IMR-90 (cell line): Measurements from ENCODE around the gene ADGRD1. TPM values are rescaled to one million over a fixed set of nuclear protein-coding genes. Genes with fewer than 3 reads are reported as not detected.

Source experiments
- ATAC-seq: fragments of 200-7000 bp; cut with Tn5 transposase; 2 replicates; pipeline ENCODE4 v1.9.1; 2020; ENCODE audit warnings: low read depth, mild to moderate bottlenecking, moderate library complexity
- BruUV-seq: library from RNA; stranded (reverse); fragments of 400-500 nt; replicated peaks from 2 replicates; lab custom pipeline; 2021; lab: Mats Ljungman, UMichigan
- CTCF ChIA-PET: fragments of 300-600 bp; formaldehyde crosslinking; extraction: SDS; loops from one replicate; lab custom pipeline; 2021; ENCODE audit warnings: antibody characterized with exemption; lab: Yijun Ruan, JAX
- POLR2A ChIA-PET: fragments of 300-600 bp; sonication (Branson Sonifier 250); formaldehyde crosslinking; loops from one replicate; lab custom pipeline; 2022; ENCODE audit warnings: antibody characterized with exemption; ENCODE audit not compliant: unreplicated experiment; lab: Charles Lee
- DNase-seq: peaks from one replicate; pipeline ENCODE4 v3.0.0; 2013
- H2AFZ ChIP-seq: replicated peaks from 2 replicates; pipeline ENCODE3; 2013; ENCODE audit warnings: low read length, mild to moderate bottlenecking; ENCODE audit not compliant: poor library complexity
- H2AK5ac ChIP-seq: 2 replicates; pipeline ENCODE4 v1.6.1; 2013; ENCODE audit warnings: low read depth, low read length, inconsistent platforms
- H2AK9ac ChIP-seq: replicated peaks from 2 replicates; pipeline ENCODE3; 2013; ENCODE audit warnings: mild to moderate bottlenecking, low read depth, low read length, moderate library complexity; ENCODE audit not compliant: poor library complexity
- H2BK120ac ChIP-seq: 2 replicates; pipeline ENCODE4 v1.6.1; 2013; ENCODE audit warnings: low read depth, low read length, inconsistent platforms
- H2BK15ac ChIP-seq: 3 replicates; pipeline ENCODE4 v1.6.1; 2013; ENCODE audit warnings: low read depth, low read length, inconsistent platforms
- H2BK20ac ChIP-seq: 2 replicates; pipeline ENCODE4 v1.6.1; 2013; ENCODE audit warnings: low read depth, mild to moderate bottlenecking, inconsistent platforms, low read length, moderate library complexity
- H2BK5ac ChIP-seq: 2 replicates; pipeline ENCODE4 v1.6.1; 2013; ENCODE audit warnings: mild to moderate bottlenecking, low read depth, low read length, inconsistent platforms; ENCODE audit not compliant: poor library complexity, severe bottlenecking
- H3K14ac ChIP-seq: replicated peaks from 2 replicates; pipeline ENCODE4 v1.6.1; 2013; ENCODE audit warnings: low read depth, low read length, inconsistent platforms
- H3K18ac ChIP-seq: 2 replicates; pipeline ENCODE4 v1.6.1; 2013; ENCODE audit warnings: low read depth, low read length, control low read depth
- H3K23ac ChIP-seq: 2 replicates; pipeline ENCODE4 v1.6.1; 2013; ENCODE audit warnings: low read depth, low read length, inconsistent platforms
- H3K27ac ChIP-seq: 2 replicates; pipeline ENCODE4 v1.5.1; 2013; ENCODE audit warnings: mild to moderate bottlenecking, control low read depth, low read length; ENCODE audit not compliant: insufficient read depth
- H3K27me3 ChIP-seq: 2 replicates; pipeline ENCODE4 v1.6.1; 2013; ENCODE audit warnings: low read length; ENCODE audit not compliant: control insufficient read depth, insufficient read depth
- H3K36me3 ChIP-seq: 2 replicates; pipeline ENCODE4 v1.6.1; 2013; ENCODE audit warnings: low read length, mixed read lengths; ENCODE audit not compliant: control insufficient read depth, insufficient read depth
- H3K4ac ChIP-seq: 2 replicates; pipeline ENCODE4 v1.6.1; 2013; ENCODE audit warnings: low read depth, low read length, inconsistent platforms
- H3K4me1 ChIP-seq: 2 replicates; pipeline ENCODE4 v1.6.1; 2013; ENCODE audit warnings: low read length, mixed read lengths; ENCODE audit not compliant: control insufficient read depth, insufficient read depth
- H3K4me2 ChIP-seq: 2 replicates; pipeline ENCODE4 v1.6.1; 2013; ENCODE audit warnings: low read depth, mild to moderate bottlenecking, control low read depth, low read length, moderate library complexity
- H3K4me3 ChIP-seq: 2 replicates; pipeline ENCODE4 v1.5.1; 2013; ENCODE audit warnings: low read depth, mild to moderate bottlenecking, control low read depth, low read length, moderate library complexity; ENCODE audit not compliant: insufficient read depth
- H3K56ac ChIP-seq: 2 replicates; pipeline ENCODE4 v1.6.1; 2013; ENCODE audit warnings: low read length, inconsistent platforms; ENCODE audit not compliant: insufficient read depth; ENCODE audit errors: extremely low read depth
- H3K79me1 ChIP-seq, 2 experiments: 2 replicates each; pipeline ENCODE4 v1.6.1; 2013; ENCODE audit warnings: low read length in 2 of 2, inconsistent platforms in 1 of 2, low read depth in 1 of 2
- H3K9ac ChIP-seq: 2 replicates; pipeline ENCODE4 v1.6.1; 2013; ENCODE audit warnings: low read depth, low read length, control low read depth
- H3K9me1 ChIP-seq: 2 replicates; pipeline ENCODE4 v1.6.1; 2013; ENCODE audit warnings: low read length, inconsistent platforms; ENCODE audit not compliant: insufficient read depth
- H3K9me3 ChIP-seq: 2 replicates; pipeline ENCODE4 v1.6.1; 2013; ENCODE audit warnings: low read length; ENCODE audit not compliant: control insufficient read depth, insufficient read depth
- H4K20me1 ChIP-seq: 2 replicates; pipeline ENCODE4 v1.6.1; 2013; ENCODE audit warnings: low read length, inconsistent platforms; ENCODE audit not compliant: insufficient read depth
- H4K5ac ChIP-seq: 2 replicates; pipeline ENCODE4 v1.6.1; 2013; ENCODE audit warnings: mild to moderate bottlenecking, low read depth, low read length, control low read depth
- H4K8ac ChIP-seq, 2 experiments: 2 replicates each; pipeline ENCODE4 v1.6.1; 2013; ENCODE audit warnings: low read depth in 2 of 2, low read length in 2 of 2, control low read depth in 1 of 2, inconsistent platforms in 1 of 2
- H4K91ac ChIP-seq: 2 replicates; pipeline ENCODE4 v1.6.1; 2013; ENCODE audit warnings: low read depth, low read length, inconsistent platforms; ENCODE audit not compliant: insufficient read depth
- CHD1 ChIP-seq: IDR thresholded peaks from 2 replicates; pipeline ENCODE4 v1.6.1; 2012; ENCODE audit warnings: low read depth, low read length, improper control_type of control experiment
- MAFK ChIP-seq: IDR thresholded peaks from 2 replicates; pipeline ENCODE4 v1.6.1; 2012; ENCODE audit warnings: low read depth, low read length, improper control_type of control experiment
- MAZ ChIP-seq: IDR thresholded peaks from 2 replicates; pipeline ENCODE4 v1.6.1; 2012; ENCODE audit warnings: low read depth, mild to moderate bottlenecking, low read length, improper control_type of control experiment, moderate library complexity, borderline replicate concordance
- MXI1 ChIP-seq: IDR thresholded peaks from 2 replicates; pipeline ENCODE4 v1.6.1; 2012; ENCODE audit warnings: low read depth, mild to moderate bottlenecking, low read length, moderate library complexity, borderline replicate concordance
- NFE2L2 ChIP-seq: fragments of 150-350 bp; IDR thresholded peaks from 2 replicates; pipeline ENCODE4 v1.6.1; 2016; ENCODE audit warnings: low read depth, mild to moderate bottlenecking, low read length
- POLR2A ChIP-seq: IDR thresholded peaks from 2 replicates; pipeline ENCODE4 v1.6.1; 2012; ENCODE audit warnings: mild to moderate bottlenecking, low read depth, low read length
- RAD21 ChIP-seq: IDR thresholded peaks from 2 replicates; pipeline ENCODE4 v1.6.1; 2012; ENCODE audit warnings: low read length, improper control_type of control experiment
- RCOR1 ChIP-seq: IDR thresholded peaks from 2 replicates; pipeline ENCODE4 v1.6.1; 2012; ENCODE audit warnings: mild to moderate bottlenecking, low read length, improper control_type of control experiment; ENCODE audit not compliant: insufficient replicate concordance
- RFX5 ChIP-seq: IDR thresholded peaks from 2 replicates; pipeline ENCODE4 v1.8.0; 2012; ENCODE audit warnings: low read depth, mild to moderate bottlenecking, low read length, moderate library complexity
- SMC3 ChIP-seq: fragments of 150-350 bp; IDR thresholded peaks from 2 replicates; pipeline ENCODE4 v1.6.1; 2016; ENCODE audit warnings: low read depth, mild to moderate bottlenecking, antibody characterized with exemption, low read length, moderate library complexity
- USF2 ChIP-seq: fragments of 150-350 bp; IDR thresholded peaks from 2 replicates; pipeline ENCODE4 v1.6.1; 2017; ENCODE audit warnings: mild to moderate bottlenecking, antibody characterized with exemption, low read length, low read depth
- WGBS, 2 experiments: methylation state at CpG; one replicate each; pipeline versions ENCODE4 v1.1.5 to v1.1.7; 2013; ENCODE audit warnings: missing lambda C conversion rate in 2 of 2; ENCODE audit not compliant: insufficient read length in 1 of 2; ENCODE audit errors: extremely low coverage in 2 of 2; 5-methylcytosine and 5-hydroxymethylcytosine counted together
- dilution Hi-C: fragments of 300-500 bp; cut with HindIII; formaldehyde crosslinking; loops from one replicate; pipeline ENCODE4 v1.14.3; 2018; ENCODE audit warnings: low sequenced_read_pairs; ENCODE audit not compliant: unreplicated experiment
- in situ Hi-C: fragments of 300-500 bp; cut with MboI; formaldehyde crosslinking; loops from 3 replicates; pipeline ENCODE4 v1.14.3; 2019; ENCODE audit warnings: low sequenced_read_pairs, inconsistent platforms, mixed read lengths
- intact Hi-C: fragments of 100-400 bp; cut with micrococcal nuclease; formaldehyde crosslinking; loops from 2 replicates; pipeline ENCODE4 v1.10.0; 2022
- polyA plus RNA-seq, 3 experiments: library from polyadenylated mRNA; depleted of rRNA; stranded (reverse); fragments of >200 nt; gene quantifications; 2 replicates each; pipeline ENCODE4 v1.2.3, GENCODE V29; 2012; ENCODE audit warnings: low replicate concordance in 1 of 3
- total RNA-seq: library from RNA; depleted of rRNA; stranded (reverse); fragments of >200 nt; gene quantifications from 2 replicates; pipeline ENCODE4 v1.2.3, GENCODE V29; 2012
- TF ChIP-seq, protein P1 (sequence below): fragments of 150-350 bp; IDR thresholded peaks from 2 replicates; pipeline ENCODE4 v1.6.1; 2016; ENCODE audit warnings: low read depth, mild to moderate bottlenecking, low read length, moderate library complexity, borderline replicate concordance
- TF ChIP-seq, protein P2 (sequence below): conservative IDR thresholded peaks from 2 replicates; pipeline ENCODE4 v1.5.1; 2012; ENCODE audit warnings: mild to moderate bottlenecking, low read depth, low read length, improper control_type of control experiment

ADGRD1 gene
- total and polyA plus RNA-seq, 2 of the 4 experiments (the other 2 are of a cell fraction), result not detected

DNA sequence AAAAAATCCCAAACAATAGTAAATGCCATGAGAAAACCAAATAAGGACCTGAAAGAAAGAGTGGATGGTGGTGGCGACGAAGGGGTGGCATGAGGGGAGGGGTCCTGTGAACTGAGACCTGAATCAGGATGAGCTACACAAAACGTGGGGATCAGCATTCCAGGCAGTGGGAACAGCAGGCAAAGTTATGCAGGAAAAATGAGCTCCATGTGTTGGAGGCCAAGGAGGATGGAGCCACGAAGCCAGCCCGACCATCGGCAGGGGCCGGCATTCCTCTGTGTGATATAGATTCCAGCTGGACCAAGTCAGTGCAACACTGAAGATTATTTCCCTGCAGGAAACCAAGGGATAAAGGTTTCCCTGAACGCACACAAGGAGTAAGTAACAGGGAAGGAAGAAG is 7.1 kb downstream of the ADGRD1 start:
- CTCF ChIA-PET, result no interaction called here
- BruUV-seq, result no TSS peak

More for the DNA sequence above, 7.1 kb downstream of the ADGRD1 start:
- DNase-seq, result no peak
- Histone ChIP-seq H3K4me2 (no peak overlapping the region), H4K5ac (no peak overlapping the region), H2BK20ac (no peak overlapping the region), H4K20me1 (no peaks in the 10 kb centered on the region), H3K4ac (no peak overlapping the region), H3K27ac (no peak overlapping the region), H2BK5ac (no peak overlapping the region), H3K27me3 (no peaks in the 10 kb centered on the region), H3K4me3 (no peak overlapping the region), H2AK5ac (no peak overlapping the region), H3K79me1 (no peaks in the 10 kb centered on the region), H2AK9ac (no peak overlapping the region), H4K91ac (no peak overlapping the region), H3K23ac (no peak overlapping the region), H3K18ac (no peak overlapping the region), H3K9ac (no peak overlapping the region), H3K4me1 (no peaks in the 10 kb centered on the region), H2BK120ac (no peak overlapping the region), H3K56ac (no peak overlapping the region), H2BK15ac (no peak overlapping the region), H3K9me1 (no peaks in the 10 kb centered on the region), H3K14ac (no peak overlapping the region), H3K36me3 (no peaks in the 10 kb centered on the region), H3K9me3 (peaks cover 19% of the 10 kb centered on the region), H2AFZ (no peak overlapping the region), H4K8ac (no peak overlapping the region)
- dilution Hi-C loops (no loop called here), intact Hi-C loops (no loop called here), in situ Hi-C loops (no loop called here)
- TF ChIP-seq MAZ, result no peak
- TF ChIP-seq RCOR1, result no peak
- TF ChIP-seq SMC3, result no peak
- TF ChIP-seq CHD1, result no peak
- no peak for TF ChIP-seq MXI1
- TF ChIP-seq, protein P1, sequence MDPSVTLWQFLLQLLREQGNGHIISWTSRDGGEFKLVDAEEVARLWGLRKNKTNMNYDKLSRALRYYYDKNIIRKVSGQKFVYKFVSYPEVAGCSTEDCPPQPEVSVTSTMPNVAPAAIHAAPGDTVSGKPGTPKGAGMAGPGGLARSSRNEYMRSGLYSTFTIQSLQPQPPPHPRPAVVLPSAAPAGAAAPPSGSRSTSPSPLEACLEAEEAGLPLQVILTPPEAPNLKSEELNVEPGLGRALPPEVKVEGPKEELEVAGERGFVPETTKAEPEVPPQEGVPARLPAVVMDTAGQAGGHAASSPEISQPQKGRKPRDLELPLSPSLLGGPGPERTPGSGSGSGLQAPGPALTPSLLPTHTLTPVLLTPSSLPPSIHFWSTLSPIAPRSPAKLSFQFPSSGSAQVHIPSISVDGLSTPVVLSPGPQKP, result no peak
- TF ChIP-seq RFX5, result no peak
- no peak for TF ChIP-seq USF2
- no peak for TF ChIP-seq NFE2L2
- TF ChIP-seq, protein P2, sequence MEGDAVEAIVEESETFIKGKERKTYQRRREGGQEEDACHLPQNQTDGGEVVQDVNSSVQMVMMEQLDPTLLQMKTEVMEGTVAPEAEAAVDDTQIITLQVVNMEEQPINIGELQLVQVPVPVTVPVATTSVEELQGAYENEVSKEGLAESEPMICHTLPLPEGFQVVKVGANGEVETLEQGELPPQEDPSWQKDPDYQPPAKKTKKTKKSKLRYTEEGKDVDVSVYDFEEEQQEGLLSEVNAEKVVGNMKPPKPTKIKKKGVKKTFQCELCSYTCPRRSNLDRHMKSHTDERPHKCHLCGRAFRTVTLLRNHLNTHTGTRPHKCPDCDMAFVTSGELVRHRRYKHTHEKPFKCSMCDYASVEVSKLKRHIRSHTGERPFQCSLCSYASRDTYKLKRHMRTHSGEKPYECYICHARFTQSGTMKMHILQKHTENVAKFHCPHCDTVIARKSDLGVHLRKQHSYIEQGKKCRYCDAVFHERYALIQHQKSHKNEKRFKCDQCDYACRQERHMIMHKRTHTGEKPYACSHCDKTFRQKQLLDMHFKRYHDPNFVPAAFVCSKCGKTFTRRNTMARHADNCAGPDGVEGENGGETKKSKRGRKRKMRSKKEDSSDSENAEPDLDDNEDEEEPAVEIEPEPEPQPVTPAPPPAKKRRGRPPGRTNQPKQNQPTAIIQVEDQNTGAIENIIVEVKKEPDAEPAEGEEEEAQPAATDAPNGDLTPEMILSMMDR, result no peak
- TF ChIP-seq RAD21, result no peak
- TF ChIP-seq MAFK, result no peak
- no peak for TF ChIP-seq POLR2A
- POLR2A ChIA-PET, result no interaction called here
- WGBS, 2 experiments, result 58% methylated on average over 4 of the region's 8 CpGs; no CpG with 5 or more reads in 1 of the 2 experiments
- no peak for ATAC-seq
